Fibroblast of lung (primary cell): Measurements from ENCODE around the gene NPFFR1. TPM values are rescaled to one million over a fixed set of nuclear protein-coding genes. Genes with fewer than 3 reads are reported as not detected.

Source experiments
- DNase-seq, 2 donors: peaks; one replicate each; pipeline versions ENCODE4 v3.0.0 to v3.0.0-alpha.2; 2010; ENCODE audit warnings: low read depth in 2 of 2
- H2AFZ ChIP-seq: 2 replicates; pipeline ENCODE4 v1.5.1; 2012; ENCODE audit warnings: low read length, control low read depth, inconsistent platforms
- H3K27ac ChIP-seq: 2 replicates; pipeline ENCODE4 v1.5.1; 2011; ENCODE audit warnings: low read length, control low read depth; ENCODE audit not compliant: insufficient read depth
- H3K27me3 ChIP-seq: 2 replicates; pipeline ENCODE4 v1.5.1; 2011; ENCODE audit warnings: mild to moderate bottlenecking, low read length; ENCODE audit not compliant: control insufficient read depth, insufficient read depth
- H3K36me3 ChIP-seq: 2 replicates; pipeline ENCODE4 v1.5.1; 2011; ENCODE audit warnings: low read length; ENCODE audit not compliant: control insufficient read depth, insufficient read depth
- H3K4me1 ChIP-seq: 2 replicates; pipeline ENCODE4 v1.5.1; 2011; ENCODE audit warnings: low read length; ENCODE audit not compliant: control insufficient read depth, insufficient read depth; ENCODE audit errors: extremely low read depth
- H3K4me2 ChIP-seq: 2 replicates; pipeline ENCODE4 v1.5.1; 2011; ENCODE audit warnings: low read length, control low read depth; ENCODE audit not compliant: insufficient read depth; ENCODE audit errors: extremely low read depth
- H3K4me3 ChIP-seq, 4 experiments: fragments of 200-600 bp in 1 of 4; sonication (generic) in 1 of 4; replicated peaks in 1 of 4; 2 replicates each; pipeline ENCODE4 v1.5.1; 2011 to 2016; ENCODE audit warnings: low read length in 4 of 4, low read depth in 3 of 4, mild to moderate bottlenecking in 3 of 4, control low read depth in 2 of 4, inconsistent platforms in 1 of 4, mixed read lengths in 1 of 4; ENCODE audit not compliant: insufficient read depth in 1 of 4; ENCODE audit errors: control extremely low read depth in 1 of 4
- H3K79me2 ChIP-seq: 2 replicates; pipeline ENCODE4 v1.5.1; 2012; ENCODE audit warnings: mild to moderate bottlenecking, low read length, inconsistent platforms; ENCODE audit not compliant: control insufficient read depth, insufficient read depth
- H3K9ac ChIP-seq: 2 replicates; pipeline ENCODE4 v1.5.1; 2011; ENCODE audit warnings: mild to moderate bottlenecking, low read length, control low read depth; ENCODE audit not compliant: insufficient read depth
- H3K9me3 ChIP-seq: 2 replicates; pipeline ENCODE4 v1.5.1; 2012; ENCODE audit warnings: low read depth, low read length; ENCODE audit not compliant: control insufficient read depth, insufficient read depth
- H4K20me1 ChIP-seq: 2 replicates; pipeline ENCODE4 v1.5.1; 2011; ENCODE audit warnings: low read length; ENCODE audit not compliant: control insufficient read depth, insufficient read depth; ENCODE audit errors: extremely low read depth
- EZH2 ChIP-seq: IDR thresholded peaks from 2 replicates; pipeline ENCODE4 v1.5.1; 2012; ENCODE audit warnings: low read length, control low read depth, mild to moderate bottlenecking; ENCODE audit errors: missing control alignments
- polyA plus RNA-seq, 2 donors: library from polyadenylated mRNA; depleted of rRNA in 1 of 2; stranded (reverse) in 1 of 2; unstranded in 1 of 2; fragments of >200 nt; gene quantifications; 2 replicates each; pipeline ENCODE4 v1.2.1, GENCODE V29; 2011 to 2012; ENCODE audit warnings: missing spikeins in 1 of 2
- total RNA-seq: library from RNA; depleted of rRNA; stranded (reverse); fragments of >200 nt; gene quantifications from 2 replicates; pipeline ENCODE4 v1.2.1, GENCODE V29; 2014
- TF ChIP-seq, protein P1 (sequence below), 2 donors: IDR thresholded peaks in 1 of 2; conservative IDR thresholded peaks in 1 of 2; 1 replicate in 1 of 2; 2 replicates in 1 of 2; pipeline ENCODE4 v1.5.1; 2011 to 2012; ENCODE audit warnings: low read length in 2 of 2, control low read depth in 1 of 2, inconsistent platforms in 1 of 2, low read depth in 1 of 2, mild to moderate bottlenecking in 1 of 2

Gene NPFFR1
- total and polyA plus RNA-seq, 2 donors (not counting 1 experiment from before 2014, with no cell fraction given), result not detected

GRCh38 chr10:70298393-70298792, 14.6 kb upstream of the NPFFR1 start:
- DNase-seq, result no peak
- Histone ChIP-seq H3K36me3 (no peaks in the 10 kb centered on the region), H3K4me2 (no peak overlapping the region), H3K27me3 (no peaks in the 10 kb centered on the region), H3K4me3 (no peak overlapping the region), H3K4me1 (peaks cover 5% of the 10 kb centered on the region), H2AFZ (no peak overlapping the region), H3K9ac (no peak overlapping the region), H3K9me3 (no peaks in the 10 kb centered on the region), H4K20me1 (no peaks in the 10 kb centered on the region), H3K79me2 (no peaks in the 10 kb centered on the region), H3K27ac (no peak overlapping the region)
- no peak for TF ChIP-seq EZH2
- TF ChIP-seq, protein P1, sequence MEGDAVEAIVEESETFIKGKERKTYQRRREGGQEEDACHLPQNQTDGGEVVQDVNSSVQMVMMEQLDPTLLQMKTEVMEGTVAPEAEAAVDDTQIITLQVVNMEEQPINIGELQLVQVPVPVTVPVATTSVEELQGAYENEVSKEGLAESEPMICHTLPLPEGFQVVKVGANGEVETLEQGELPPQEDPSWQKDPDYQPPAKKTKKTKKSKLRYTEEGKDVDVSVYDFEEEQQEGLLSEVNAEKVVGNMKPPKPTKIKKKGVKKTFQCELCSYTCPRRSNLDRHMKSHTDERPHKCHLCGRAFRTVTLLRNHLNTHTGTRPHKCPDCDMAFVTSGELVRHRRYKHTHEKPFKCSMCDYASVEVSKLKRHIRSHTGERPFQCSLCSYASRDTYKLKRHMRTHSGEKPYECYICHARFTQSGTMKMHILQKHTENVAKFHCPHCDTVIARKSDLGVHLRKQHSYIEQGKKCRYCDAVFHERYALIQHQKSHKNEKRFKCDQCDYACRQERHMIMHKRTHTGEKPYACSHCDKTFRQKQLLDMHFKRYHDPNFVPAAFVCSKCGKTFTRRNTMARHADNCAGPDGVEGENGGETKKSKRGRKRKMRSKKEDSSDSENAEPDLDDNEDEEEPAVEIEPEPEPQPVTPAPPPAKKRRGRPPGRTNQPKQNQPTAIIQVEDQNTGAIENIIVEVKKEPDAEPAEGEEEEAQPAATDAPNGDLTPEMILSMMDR (conservative IDR thresholded peaks at IDR 0.05 in 1 of 2, IDR thresholded peaks at IDR 0.05 in 1 of 2; ENCODE audit: low read depth in 1 of 2, low read length in 2 of 2), result no peak

DNA sequence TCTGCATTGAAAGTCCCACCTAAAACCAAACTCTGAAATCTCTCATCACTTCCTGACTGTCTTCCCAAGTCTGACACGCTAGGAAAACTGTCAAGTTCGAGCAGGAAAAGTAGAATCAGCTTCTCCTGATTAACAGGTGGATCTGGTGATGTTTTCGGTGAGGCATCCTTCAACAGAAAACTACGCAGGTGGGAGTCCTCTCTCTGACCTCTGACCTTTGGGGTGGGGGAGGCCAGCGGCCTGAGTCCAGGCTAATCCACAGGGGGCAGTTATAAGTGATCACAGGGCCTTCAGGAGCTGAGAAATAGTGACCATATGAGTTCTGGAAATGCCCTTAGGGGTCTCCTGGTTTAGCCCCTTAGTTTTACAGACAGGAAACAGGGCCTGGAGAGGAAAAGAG, 13.4 kb upstream of the NPFFR1 start:
- Histone ChIP-seq H3K27ac (peak overlapping the region; percentile 30), H3K4me3 (no peak overlapping the region), H2AFZ (no peak overlapping the region), H3K9me3 (no peaks in the 10 kb centered on the region), H3K9ac (no peak overlapping the region), H3K4me2 (peak overlapping the region; percentile 61), H4K20me1 (no peaks in the 10 kb centered on the region), H3K27me3 (no peaks in the 10 kb centered on the region), H3K79me2 (no peaks in the 10 kb centered on the region), H3K4me1 (peaks cover 5% of the 10 kb centered on the region), H3K36me3 (no peaks in the 10 kb centered on the region)
- TF ChIP-seq, protein P1 (conservative IDR thresholded peaks at IDR 0.05 in 1 of 2, IDR thresholded peaks at IDR 0.05 in 1 of 2; ENCODE audit: low read depth in 1 of 2, low read length in 2 of 2), result no peak
- no peak for TF ChIP-seq EZH2
- no peak for DNase-seq

DNA sequence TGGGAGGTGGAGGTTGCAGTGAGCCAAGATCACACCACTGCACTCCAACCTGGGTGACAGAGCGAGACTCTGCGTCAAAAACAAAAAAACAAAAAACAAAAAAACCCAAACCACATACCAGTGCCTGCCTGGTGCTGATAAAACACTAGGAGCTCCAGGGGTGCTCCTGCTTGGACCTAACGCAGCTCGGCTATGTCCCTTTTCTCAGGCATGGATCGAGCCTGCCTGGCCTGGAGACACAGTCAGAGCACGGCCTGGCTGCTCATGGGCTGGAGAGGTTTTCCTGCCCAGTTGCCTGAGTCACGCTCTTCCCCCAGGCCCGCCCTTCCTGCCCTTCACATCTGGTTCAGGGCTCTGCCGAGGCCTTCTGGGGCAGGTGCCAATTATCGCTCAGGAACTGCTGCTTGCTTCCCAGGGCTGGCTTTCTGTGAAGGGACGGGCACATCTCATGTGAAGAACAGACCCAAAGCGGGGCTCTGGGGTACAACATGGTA, 12.6 kb upstream of the NPFFR1 start:
- peak; percentile 86 to 94 for DNase-seq
- no peak overlapping the region for H3K4me3 ChIP-seq
- no peaks in the 10 kb centered on the region for H3K79me2 ChIP-seq
- peak overlapping the region; percentile 61 for H3K4me2 ChIP-seq
- peaks cover 5% of the 10 kb centered on the region for H3K4me1 ChIP-seq
- peak overlapping the region; percentile 41 for H3K27ac ChIP-seq
- no peaks in the 10 kb centered on the region for H4K20me1 ChIP-seq
- no peaks in the 10 kb centered on the region for H3K36me3 ChIP-seq
- H3K9ac ChIP-seq, result no peak overlapping the region
- H3K9me3 ChIP-seq, result no peaks in the 10 kb centered on the region
- TF ChIP-seq, protein P1 (conservative IDR thresholded peaks at IDR 0.05 in 1 of 2, IDR thresholded peaks at IDR 0.05 in 1 of 2; ENCODE audit: low read depth in 1 of 2, low read length in 2 of 2), result no peak
- no peak for TF ChIP-seq EZH2
- H3K27me3 ChIP-seq, result no peaks in the 10 kb centered on the region
- H2AFZ ChIP-seq, result no peak overlapping the region
